GM12874 (cell line): ENCODE measurements around the gene APBB1.

Experiments used
- TF ChIP-seq, protein P1 (sequence below): IDR thresholded peaks from 2 replicates; pipeline ENCODE4 v1.5.1; 2011; ENCODE audit warnings: low read depth, mild to moderate bottlenecking, control low read depth, low read length, moderate library complexity; ENCODE audit not compliant: insufficient read depth

The APBB1 gene

GRCh38 chr11:6415797-6416196 lies 3.1 kb downstream of the APBB1 start:
- TF ChIP-seq, protein P1, sequence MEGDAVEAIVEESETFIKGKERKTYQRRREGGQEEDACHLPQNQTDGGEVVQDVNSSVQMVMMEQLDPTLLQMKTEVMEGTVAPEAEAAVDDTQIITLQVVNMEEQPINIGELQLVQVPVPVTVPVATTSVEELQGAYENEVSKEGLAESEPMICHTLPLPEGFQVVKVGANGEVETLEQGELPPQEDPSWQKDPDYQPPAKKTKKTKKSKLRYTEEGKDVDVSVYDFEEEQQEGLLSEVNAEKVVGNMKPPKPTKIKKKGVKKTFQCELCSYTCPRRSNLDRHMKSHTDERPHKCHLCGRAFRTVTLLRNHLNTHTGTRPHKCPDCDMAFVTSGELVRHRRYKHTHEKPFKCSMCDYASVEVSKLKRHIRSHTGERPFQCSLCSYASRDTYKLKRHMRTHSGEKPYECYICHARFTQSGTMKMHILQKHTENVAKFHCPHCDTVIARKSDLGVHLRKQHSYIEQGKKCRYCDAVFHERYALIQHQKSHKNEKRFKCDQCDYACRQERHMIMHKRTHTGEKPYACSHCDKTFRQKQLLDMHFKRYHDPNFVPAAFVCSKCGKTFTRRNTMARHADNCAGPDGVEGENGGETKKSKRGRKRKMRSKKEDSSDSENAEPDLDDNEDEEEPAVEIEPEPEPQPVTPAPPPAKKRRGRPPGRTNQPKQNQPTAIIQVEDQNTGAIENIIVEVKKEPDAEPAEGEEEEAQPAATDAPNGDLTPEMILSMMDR: no peak

DNA sequence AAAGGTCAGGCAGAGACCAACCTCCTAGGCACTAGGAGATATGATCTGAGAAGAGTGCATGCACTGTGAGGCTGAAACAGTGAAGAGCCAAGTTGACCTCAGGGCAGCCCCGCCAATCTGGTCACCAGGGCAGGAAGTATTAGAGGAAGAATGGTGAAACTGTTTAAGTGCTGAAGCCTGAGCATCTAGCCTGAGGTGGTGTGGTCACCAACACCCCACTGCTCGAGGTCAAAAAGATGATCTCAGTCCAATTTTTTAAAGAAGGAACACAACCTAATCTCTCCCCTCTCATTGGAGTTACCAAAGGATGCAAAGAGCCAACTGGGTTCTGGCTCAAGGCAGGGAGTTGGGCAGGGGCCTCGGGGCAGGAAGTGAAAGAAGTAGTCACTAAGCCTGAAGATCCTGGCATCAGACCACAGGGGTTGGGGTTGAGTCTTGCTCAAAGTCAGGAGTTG lies 4.0 kb downstream of the APBB1 start:
- TF ChIP-seq, protein P1: no peak

GRCh38 chr11:6413791-6414201 lies 5.1 kb downstream of the APBB1 start:
- TF ChIP-seq, protein P1: no peak

GRCh38 chr11:6411594-6412031 lies 7.3 kb downstream of the APBB1 start:
- TF ChIP-seq, protein P1: no peak

- TF ChIP-seq, protein P1: no peak
These were observed 8.0 kb downstream of the APBB1 start for GRCh38 chr11:6410695-6411430.

DNA sequence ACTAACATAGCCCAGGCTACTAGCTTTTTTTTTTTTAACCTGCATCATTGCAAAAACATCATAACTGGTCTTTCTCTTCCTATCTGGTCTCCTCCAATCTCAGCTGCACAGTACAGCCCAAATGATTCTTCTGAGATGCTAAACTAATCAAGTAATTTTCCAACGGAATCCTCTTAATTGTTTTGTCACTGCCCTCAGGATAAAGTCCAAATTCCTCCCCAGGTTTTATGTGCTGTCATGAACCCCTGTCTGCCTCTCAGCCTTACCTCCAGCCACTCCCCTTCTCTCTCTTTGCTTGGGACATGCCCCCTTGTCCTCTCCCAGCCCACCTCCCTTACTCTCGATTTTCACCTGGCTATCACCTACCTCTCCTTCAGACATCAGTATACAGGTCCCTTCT lies 12.5 kb downstream of the APBB1 start:
- TF ChIP-seq, protein P1: no peak

DNA sequence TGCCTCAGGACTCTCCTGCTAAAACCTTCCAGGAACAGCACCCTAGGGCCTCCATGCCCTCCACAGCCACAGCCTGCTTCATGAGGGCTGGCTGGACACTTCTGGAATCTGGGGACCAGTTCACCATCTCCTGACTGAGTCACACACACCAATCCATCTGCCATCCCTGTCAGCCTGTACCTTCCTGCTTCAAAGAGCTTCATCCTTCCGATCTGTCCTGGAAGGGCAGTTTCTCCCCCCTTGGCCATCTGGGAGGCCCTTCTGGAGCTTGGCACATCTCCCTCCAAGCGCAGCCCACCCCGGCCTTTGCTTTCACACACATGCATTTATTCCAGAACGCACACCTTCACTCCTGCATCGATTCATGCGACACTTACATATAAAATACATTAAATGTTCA lies 13.0 kb downstream of the APBB1 start:
- TF ChIP-seq, protein P1: no peak
